ENCODE measurements around the gene EXOC3L1. TPM values are rescaled to one million over a fixed set of nuclear protein-coding genes. Genes with fewer than 3 reads are reported as not detected.

Gene EXOC3L1
- total RNA-seq, 2 donors from 2014 or later: 0.68 to 1.5 TPM

DNA sequence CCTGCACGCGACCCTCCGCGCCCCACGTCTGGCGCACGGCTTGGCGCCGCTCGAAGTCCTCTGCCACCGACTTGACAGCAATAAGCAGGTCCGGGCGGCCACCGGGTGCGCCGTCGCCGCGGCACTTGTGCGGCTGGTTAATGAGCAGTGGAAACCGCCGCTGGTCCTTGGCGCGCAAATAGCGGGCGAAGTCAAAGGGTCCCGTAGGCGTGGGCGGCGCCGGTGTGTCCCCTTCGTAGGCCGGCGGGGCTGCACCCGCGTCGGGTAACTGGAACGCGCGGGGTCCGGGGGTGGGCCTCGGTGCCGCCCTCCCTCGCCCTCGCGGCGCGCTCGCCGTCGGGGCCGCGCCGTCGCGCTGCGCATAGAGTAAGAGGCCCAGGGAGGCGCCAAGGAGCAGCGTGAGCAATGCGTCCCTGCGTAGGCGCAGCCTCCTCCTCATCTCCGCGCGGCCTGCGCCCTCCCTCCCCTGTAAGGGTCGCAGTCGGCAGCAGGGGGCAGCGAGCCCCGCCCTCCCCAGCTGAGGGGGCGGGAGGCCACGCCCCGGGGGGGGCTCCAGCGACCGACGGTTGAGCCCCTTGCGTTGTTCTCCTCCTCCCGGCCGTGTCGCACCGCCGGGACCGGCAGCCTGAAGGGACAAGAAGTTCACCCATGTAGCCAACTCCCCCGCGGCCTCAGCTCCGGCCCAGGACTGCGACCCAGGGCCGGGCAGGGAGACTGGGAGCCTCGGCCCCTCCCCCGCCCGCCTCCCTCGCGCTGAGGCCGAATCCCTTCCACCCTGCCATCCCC, 39.7 kb downstream of the EXOC3L1 start:
- DNase-seq (ENCODE audit: low spot score): no peak
- Histone ChIP-seq H3K36me3 (peaks cover 10% of the 10 kb centered on the region), H3K27ac (peak overlapping the region; percentile 94 to 95), H3K4me1 (ENCODE audit: control insufficient read depth in 1 of 2, low read depth in 2 of 2) (peaks cover 5 to 15% of the 10 kb centered on the region in 2 donors), H3K4me3 (peak overlapping the region; percentile 96), H3K27me3 (replicated peaks; ENCODE audit: insufficient read depth) (no peaks in the 10 kb centered on the region), H3K9me3 (no peaks in the 10 kb centered on the region)
- TF ChIP-seq, protein P1, sequence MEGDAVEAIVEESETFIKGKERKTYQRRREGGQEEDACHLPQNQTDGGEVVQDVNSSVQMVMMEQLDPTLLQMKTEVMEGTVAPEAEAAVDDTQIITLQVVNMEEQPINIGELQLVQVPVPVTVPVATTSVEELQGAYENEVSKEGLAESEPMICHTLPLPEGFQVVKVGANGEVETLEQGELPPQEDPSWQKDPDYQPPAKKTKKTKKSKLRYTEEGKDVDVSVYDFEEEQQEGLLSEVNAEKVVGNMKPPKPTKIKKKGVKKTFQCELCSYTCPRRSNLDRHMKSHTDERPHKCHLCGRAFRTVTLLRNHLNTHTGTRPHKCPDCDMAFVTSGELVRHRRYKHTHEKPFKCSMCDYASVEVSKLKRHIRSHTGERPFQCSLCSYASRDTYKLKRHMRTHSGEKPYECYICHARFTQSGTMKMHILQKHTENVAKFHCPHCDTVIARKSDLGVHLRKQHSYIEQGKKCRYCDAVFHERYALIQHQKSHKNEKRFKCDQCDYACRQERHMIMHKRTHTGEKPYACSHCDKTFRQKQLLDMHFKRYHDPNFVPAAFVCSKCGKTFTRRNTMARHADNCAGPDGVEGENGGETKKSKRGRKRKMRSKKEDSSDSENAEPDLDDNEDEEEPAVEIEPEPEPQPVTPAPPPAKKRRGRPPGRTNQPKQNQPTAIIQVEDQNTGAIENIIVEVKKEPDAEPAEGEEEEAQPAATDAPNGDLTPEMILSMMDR (IDR thresholded peaks at IDR 0.05): no peak
- no peak for ATAC-seq (ENCODE audit: insufficient number of reproducible peaks, low FRiP score, low read depth)

DNA sequence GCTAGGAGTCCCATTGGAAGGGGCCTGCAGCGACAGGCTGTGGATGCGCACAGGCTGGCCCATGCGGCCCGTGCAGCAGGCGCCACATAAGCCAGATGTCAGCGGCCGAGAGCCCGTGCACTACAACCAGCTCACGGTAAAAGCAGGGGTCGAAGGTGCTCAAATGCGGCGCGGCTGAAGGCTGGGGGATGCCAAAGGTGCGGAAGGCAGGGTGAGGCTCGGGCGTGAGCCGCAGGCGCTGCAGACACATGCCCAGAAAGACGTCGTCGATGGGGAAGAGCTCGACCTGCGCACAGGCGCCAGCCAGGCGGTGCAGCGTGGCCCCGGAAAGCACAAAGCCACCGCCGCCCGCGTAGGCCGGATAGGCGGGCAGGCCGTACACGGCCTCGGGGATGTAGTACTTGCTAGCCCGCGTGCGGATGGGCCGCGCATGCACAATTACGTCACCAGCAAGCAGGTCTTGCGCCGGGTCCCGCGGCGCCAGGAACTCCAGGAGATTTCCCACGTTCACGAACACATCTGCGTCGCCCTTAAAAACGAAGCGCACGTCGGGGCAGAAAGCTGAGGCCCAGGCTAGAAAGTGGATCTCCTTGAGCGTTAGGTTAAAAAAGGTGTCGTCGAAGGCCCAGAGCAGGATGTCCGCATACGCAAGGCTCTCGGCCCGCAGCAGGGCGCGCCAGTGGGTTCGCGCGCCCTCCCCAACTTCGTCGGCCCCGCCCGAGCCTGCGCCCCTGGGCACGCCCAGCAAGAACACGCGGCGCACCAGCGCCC, 40.5 kb downstream of the EXOC3L1 start:
- H3K4me1 ChIP-seq (ENCODE audit: control insufficient read depth in 1 of 2, low read depth in 2 of 2): peaks cover 0 to 7% of the 10 kb centered on the region in 2 donors
- no peaks in the 10 kb centered on the region for H3K9me3 ChIP-seq
- H3K36me3 ChIP-seq: peaks cover 16% of the 10 kb centered on the region
- no peaks in the 10 kb centered on the region for H3K27me3 ChIP-seq (replicated peaks; ENCODE audit: insufficient read depth)
- H3K4me3 ChIP-seq: peak overlapping the region; percentile 96
- ATAC-seq (ENCODE audit: insufficient number of reproducible peaks, low FRiP score, low read depth): no peak
- peak overlapping the region in 1 of 2 donors; percentile 95 for H3K27ac ChIP-seq
- TF ChIP-seq, protein P1 (IDR thresholded peaks at IDR 0.05): no peak
- DNase-seq (ENCODE audit: low spot score): no peak

DNA sequence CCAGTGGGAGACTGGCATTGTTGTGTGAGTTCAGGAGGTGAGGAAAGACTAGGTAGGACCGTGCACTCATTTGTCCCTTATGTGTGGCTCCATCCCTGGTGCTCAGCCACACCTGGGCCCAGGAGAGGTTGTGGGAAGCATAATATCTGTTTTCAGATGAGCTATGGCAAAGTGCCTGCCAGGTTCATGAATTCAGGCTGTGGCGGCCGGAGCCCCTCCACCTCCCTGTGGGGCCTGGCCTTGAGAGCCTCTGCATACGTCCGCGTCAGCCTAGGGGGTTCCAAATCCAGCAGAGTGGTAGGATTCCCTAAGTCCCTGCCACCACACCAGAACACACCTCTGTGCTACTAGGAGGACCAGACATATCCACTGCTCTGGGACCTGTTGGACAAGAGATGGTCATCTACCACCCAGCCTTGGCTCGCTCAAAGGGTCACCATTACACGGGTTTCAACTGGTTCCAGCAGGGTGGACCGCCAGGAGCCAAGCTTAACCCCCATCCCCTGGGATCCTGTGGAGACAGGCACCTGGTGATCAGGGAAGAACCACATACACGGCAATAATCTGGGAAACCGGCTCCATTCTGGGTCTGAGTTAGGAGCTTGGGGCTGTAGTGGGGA, 41.2 kb downstream of the EXOC3L1 start:
- no peaks in the 10 kb centered on the region for H3K9me3 ChIP-seq
- ATAC-seq (ENCODE audit: insufficient number of reproducible peaks, low FRiP score, low read depth): no peak
- TF ChIP-seq, protein P1 (IDR thresholded peaks at IDR 0.05): no peak
- no peaks in the 10 kb centered on the region for H3K27me3 ChIP-seq (replicated peaks; ENCODE audit: insufficient read depth)
- no peak overlapping the region for H3K4me3 ChIP-seq
- DNase-seq (ENCODE audit: low spot score): no peak
- peaks cover 0 to 7% of the 10 kb centered on the region in 2 donors for H3K4me1 ChIP-seq (ENCODE audit: control insufficient read depth in 1 of 2, low read depth in 2 of 2)
- no peak overlapping the region for H3K27ac ChIP-seq
- H3K36me3 ChIP-seq: peaks cover 23% of the 10 kb centered on the region

DNA sequence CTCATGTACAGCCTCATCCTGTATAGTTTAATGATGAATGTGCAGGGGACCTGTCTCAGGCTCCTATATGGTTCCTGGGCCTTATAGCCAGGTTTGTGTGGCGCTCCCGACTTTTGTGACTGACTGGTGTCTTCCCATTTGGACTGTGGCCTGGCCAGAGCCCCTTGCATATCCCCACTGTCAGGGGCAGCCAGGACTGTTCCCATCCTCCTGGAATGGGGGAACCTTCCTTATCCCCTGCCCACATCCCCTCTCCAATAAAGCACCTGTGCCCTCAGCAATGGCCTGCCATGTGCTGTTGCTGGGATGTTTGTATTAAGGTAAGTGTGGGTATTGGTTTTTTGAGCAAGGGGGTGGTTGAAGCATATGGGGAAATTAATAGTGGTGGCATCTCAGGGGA, 41.7 kb downstream of the EXOC3L1 start:
- ATAC-seq (ENCODE audit: insufficient number of reproducible peaks, low FRiP score, low read depth) (no peak), DNase-seq (ENCODE audit: low spot score) (no peak)
- TF ChIP-seq, protein P1 (IDR thresholded peaks at IDR 0.05): no peak
- Histone ChIP-seq H3K27me3 (replicated peaks; ENCODE audit: insufficient read depth) (no peaks in the 10 kb centered on the region), H3K27ac (no peak overlapping the region), H3K4me3 (no peak overlapping the region), H3K36me3 (peaks cover 27% of the 10 kb centered on the region), H3K4me1 (ENCODE audit: control insufficient read depth in 1 of 2, low read depth in 2 of 2) (peaks cover 0 to 7% of the 10 kb centered on the region in 2 donors), H3K9me3 (no peaks in the 10 kb centered on the region)
